Mononuclear cell (primary cell): ENCODE measurements around the gene ZNF280A. TPM values are rescaled to one million over a fixed set of nuclear protein-coding genes. Genes with fewer than 3 reads are reported as not detected.
A peak's percentile ranks its signal among the peaks of the same experiment; 100 is the strongest.
"Not testable (repeated sequence)": the region's sequence is repeated elsewhere in the genome, so short reads cannot be mapped to it uniquely, and the experiment has no call there.

ENCODE experiments used
- H3K27me3 ChIP-seq: 2 replicates; pipeline ENCODE4 v1.6.0; 2011; ENCODE audit warnings: low read length, control low read depth; ENCODE audit not compliant: insufficient read depth
- H3K4me1 ChIP-seq: 2 replicates; pipeline ENCODE4 v1.5.1; 2011; ENCODE audit warnings: mild to moderate bottlenecking, low read length, control low read depth; ENCODE audit not compliant: insufficient read depth
- H3K4me3 ChIP-seq: 2 replicates; pipeline ENCODE4 v1.5.1; 2011; ENCODE audit warnings: mild to moderate bottlenecking, low read length, moderate library complexity
- H3K9me3 ChIP-seq: 2 replicates; pipeline ENCODE4 v1.5.1; 2011; ENCODE audit warnings: low read depth, mild to moderate bottlenecking, control low read depth, low read length
- total RNA-seq: library from RNA; depleted of rRNA; stranded (reverse); fragments of >200 nt; gene quantifications from one replicate; pipeline ENCODE4 v1.2.3, GENCODE V29; 2012

The ZNF280A gene
- total RNA-seq, 1 donor: 0.10 TPM

DNA sequence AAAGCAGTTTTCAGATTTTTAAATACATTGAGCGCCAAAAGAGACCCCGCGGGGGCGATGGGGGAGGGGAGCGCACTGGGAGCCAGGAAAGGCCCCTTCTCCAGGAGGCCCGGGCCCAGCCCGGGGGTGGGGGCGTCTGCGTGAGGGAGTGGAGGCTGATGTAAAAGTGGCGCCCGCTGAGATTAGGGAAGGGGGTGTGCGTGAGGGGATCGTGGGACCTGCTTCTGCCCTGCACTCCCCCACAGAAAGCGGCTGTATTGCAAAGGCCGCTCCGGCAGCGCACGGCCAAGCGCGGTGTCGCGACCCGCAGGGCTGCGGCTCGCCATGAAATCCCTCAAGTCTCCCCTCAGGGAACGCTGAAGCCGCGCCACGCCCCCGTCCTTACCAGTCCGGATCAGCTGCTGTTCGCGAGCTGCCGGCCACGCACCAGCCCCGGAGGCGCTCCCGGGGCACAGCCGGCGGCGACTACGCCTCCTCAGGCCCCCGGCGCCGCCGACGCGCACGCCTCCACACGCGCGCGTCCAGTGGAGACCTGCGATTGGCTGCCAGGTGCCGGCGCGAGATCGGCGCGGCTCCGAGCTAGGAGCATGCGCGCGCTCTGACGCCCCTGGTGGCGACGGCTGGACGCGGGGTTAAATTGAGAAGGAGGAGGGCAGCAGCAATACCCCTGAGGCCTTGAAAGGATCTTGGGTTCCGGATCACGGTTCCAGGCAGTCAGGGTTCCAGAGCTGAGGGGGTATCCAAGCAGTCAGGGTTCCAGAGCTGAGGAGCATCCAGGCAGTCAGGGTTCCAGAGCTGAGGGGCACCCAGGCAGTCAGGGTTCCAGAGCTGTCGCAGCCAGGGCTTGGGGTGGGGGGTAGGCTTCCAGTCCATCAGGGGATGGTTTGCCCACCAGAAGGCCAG lies 11.5 kb downstream of the ZNF280A start, which contains the start of gene ZNF280B:
Gene ZNF280B, minus strand, starts transcription at position 469 of the 903 bp plus-strand sequence. CDS start 19,344 bp downstream, outside the sequence.
- peaks cover 12% of the 10 kb centered on the region for H3K4me1 ChIP-seq
- no peaks in the 10 kb centered on the region for H3K27me3 ChIP-seq
- peak within 1 kb of the TSS; percentile 55 for H3K4me3 ChIP-seq
- H3K9me3 ChIP-seq: no peaks in the 10 kb centered on the region

DNA sequence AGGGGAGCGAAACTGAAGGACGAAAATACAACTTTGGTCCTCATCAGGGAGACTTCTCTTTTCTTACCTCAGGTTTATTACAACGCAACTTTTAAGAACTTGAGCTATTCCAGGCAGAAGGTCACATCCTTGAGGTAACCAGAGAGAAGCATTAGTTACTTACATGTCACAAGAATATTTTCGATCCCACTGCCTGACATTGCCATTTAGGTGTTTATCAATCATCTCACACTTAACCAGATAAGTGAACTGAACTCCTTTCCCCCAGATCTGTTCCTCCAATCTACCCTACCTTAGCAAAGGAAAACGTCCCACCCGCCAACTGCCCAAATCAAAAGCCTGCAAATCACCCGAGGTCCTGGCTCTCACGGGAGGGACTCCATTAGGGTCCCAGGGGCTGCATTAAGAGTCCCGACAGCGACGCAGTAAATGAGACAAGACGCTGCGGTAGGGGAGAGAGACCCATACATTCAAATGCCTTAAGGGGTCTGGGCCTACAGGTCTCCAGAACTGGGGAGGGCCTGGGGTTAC lies 12.3 kb downstream of the ZNF280A start:
- no peaks in the 10 kb centered on the region for H3K27me3 ChIP-seq
- H3K4me1 ChIP-seq: peaks cover 12% of the 10 kb centered on the region
- H3K9me3 ChIP-seq: no peaks in the 10 kb centered on the region
- H3K4me3 ChIP-seq: peak overlapping the region; percentile 55

DNA sequence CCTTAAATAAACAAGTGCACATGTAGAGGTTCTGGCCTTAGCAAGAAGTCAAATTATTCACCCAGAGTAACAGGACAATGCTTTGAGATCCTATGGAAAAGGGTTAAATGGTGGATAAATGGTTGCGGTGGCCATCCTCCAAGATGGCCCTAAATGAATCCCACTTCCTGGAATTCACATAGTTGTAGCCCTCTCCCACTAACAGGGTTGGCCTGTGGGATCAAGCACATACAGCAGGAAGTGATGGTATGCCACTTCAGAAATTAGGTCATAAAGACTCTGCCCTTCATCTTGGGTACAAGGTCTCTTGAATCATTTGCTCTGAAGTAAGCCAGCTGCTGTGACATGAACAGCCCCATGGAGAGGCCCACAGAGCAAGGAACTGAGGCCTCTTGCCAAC lies 13.3 kb downstream of the ZNF280A start:
- no peak overlapping the region for H3K4me3 ChIP-seq
- H3K4me1 ChIP-seq: peaks cover 12% of the 10 kb centered on the region
- no peaks in the 10 kb centered on the region for H3K9me3 ChIP-seq
- H3K27me3 ChIP-seq: no peaks in the 10 kb centered on the region

DNA sequence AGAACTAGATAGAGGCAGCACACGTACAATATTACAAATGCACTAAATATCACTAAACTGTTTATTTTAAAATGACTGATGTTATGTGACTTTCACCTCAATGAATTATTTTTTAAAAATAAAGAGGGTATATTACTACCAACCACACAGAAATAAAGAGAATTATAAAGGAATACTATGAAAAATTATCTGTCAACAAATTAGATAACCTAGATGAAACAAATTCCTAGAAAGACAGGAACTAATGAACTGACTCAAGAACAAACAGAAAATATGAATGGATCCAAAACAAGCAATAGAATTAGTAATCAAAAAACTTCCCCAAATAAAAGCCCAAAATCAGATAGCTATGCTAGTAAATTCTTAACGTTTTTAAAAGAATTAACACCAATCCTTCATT lies 21.8 kb downstream of the ZNF280A start:
- Histone ChIP-seq H3K27me3 (no peaks in the 10 kb centered on the region), H3K4me3 (no peak overlapping the region), H3K4me1 (no peaks in the 10 kb centered on the region), H3K9me3 (no peaks in the 10 kb centered on the region)

DNA sequence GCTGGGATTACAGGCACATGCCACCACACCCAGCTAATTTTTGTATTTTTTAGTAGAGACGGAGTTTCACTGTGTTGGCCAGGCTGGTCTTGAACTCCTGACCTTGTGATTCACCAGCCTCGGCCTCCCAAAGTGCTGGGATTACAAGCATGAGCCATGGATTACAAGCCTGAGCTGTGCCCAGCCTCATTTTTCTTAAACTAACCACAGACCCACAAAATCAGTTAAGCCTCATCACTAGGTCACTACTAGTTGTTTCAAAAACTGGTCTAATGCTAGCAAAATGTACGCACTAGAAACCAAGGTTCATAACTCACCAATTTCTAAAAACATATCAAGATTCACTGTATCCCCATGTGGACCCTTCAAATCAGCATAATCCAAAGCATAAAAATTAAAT lies 28.5 kb downstream of the ZNF280A start:
- H3K4me3 ChIP-seq, H3K4me1 ChIP-seq, H3K27me3 ChIP-seq, H3K9me3 ChIP-seq: not testable (repeated sequence)

DNA sequence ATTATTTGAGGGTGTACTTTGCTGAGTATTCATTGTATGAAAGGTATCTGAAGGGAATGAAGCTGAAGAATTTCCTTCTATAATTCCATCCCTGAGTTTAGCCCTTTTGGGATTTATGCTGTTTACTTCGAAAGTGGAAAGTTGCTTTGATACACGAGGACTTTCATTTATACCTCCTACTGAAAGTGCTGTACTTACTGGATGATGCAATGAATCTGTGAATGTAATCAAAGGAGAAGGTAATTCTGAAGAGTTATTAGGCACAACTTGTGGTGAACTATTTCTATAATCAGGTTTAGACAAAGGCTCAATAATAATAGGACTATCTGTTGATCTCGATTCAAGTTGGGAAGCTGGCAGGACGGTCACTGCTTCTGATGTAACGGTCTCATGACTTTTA lies 31.3 kb downstream of the ZNF280A start:
- Histone ChIP-seq H3K4me3 (no peak overlapping the region), H3K9me3 (no peaks in the 10 kb centered on the region), H3K27me3 (no peaks in the 10 kb centered on the region), H3K4me1 (no peaks in the 10 kb centered on the region)

DNA sequence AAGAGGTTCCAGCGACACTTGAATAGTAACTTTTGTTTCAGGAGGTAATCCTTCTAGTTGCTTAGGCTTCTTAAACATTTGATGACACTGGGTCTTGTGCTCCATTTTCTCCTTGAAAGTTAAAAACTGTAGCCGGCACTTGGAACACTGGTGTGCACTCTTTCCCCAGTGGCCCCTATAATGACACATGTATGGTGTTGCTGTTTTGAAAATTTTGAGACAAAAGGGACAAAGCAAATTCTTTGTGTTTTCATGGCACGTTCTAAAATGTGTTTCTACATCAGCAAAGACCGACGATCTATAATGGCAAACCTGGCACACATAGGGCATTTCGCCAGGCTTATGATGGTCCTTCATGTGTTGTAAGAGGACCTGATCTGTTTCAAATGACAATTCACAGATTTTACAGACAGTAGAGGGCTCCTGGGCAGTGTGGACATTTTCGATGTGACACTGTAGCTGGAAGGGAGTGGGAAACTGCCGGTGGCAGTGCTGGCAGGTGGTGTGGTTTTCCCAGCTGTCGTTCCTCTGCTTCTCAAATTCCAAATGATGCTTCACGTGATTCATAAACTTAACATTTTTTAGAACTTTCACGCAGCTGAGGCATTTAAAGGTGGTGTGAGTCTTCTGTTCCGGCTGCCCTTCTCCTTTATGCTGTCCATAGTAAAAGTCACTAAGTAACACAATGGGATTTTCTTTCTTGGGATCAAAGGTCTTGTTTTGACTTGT lies 32.0 kb downstream of the ZNF280A start:
- no peaks in the 10 kb centered on the region for H3K9me3 ChIP-seq
- H3K4me3 ChIP-seq: no peak overlapping the region
- H3K27me3 ChIP-seq: no peaks in the 10 kb centered on the region
- H3K4me1 ChIP-seq: no peaks in the 10 kb centered on the region

DNA sequence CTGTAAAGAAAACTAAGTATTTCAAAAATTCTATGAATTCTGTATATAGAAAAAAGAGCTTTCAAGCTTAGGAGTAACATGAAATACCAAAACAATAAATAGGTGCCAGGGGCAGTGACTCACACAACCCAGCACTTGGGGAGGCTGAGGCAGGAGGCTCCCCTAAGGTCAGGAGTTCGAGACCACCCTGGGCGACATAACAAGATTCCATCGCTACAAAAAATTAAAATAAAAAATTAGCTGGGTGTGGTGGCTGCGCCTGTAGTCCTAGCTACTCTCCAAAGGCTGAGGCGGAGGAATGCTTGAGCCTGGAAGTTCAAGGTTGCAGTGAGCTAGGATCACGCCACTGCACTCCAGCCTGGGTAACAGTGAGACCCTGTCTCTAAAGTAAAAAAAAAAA lies 33.0 kb downstream of the ZNF280A start:
- Histone ChIP-seq H3K4me1 (no peaks in the 10 kb centered on the region), H3K4me3 (no peak overlapping the region)

DNA sequence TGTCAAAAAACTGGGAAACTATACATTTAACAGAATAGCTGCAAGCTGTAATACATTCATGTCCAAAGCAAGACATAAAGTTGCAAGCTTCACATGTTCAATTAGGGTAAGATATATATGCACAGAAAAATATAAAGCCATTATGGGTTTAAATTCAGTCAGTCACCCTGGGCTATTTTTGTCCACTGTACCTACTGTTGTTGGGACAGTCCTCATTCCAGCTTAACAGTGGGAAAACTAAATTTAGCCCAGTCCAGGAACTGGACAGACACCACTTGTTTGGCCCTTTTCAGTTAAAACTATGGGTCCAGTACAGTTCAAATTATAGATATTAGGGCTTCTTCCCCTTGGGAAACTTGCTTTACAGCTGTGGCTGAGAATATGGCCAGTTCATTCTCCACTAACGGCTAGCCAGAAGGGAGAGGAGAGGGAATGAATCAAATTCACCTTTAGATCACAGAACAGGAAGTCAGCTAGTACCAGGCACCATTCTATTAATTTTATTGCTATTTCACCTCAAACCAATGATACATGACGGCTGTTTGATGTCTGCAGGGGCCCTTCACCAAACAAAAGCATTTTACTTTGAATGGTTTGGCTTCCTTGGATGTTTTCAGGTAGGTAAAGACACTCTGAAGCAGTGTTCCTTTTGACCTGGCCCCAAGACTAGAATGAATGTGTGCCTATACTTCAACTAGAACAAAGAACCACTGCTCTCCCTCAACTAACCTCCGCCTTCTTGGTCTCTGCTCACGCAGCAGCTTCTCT lies 33.8 kb downstream of the ZNF280A start:
- H3K4me3 ChIP-seq: no peak overlapping the region
- no peaks in the 10 kb centered on the region for H3K4me1 ChIP-seq
- H3K9me3 ChIP-seq: no peaks in the 10 kb centered on the region
- no peaks in the 10 kb centered on the region for H3K27me3 ChIP-seq

More for the DNA sequence above, 33.0 kb downstream of the ZNF280A start:
- Histone ChIP-seq H3K9me3 (no peaks in the 10 kb centered on the region), H3K27me3 (no peaks in the 10 kb centered on the region)

DNA sequence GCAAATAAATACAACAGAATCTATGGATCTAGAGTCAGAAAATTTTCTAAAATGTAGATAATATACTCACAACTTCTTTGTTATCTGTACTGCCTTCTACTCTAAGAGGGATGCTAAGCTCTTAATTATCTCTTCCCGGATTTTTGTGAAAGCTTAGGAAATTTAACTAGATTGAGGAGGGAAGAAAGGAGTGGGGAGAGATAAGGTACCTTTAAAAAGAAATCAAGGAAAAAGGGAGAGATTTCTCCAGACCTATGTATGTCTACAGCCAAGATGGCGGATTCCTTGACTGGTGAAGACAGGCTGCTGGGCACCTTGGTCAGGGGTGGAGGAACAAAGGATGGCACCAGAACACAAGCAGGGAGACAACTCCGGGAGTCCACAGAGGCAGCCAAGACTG lies 34.5 kb downstream of the ZNF280A start:
- no peaks in the 10 kb centered on the region for H3K27me3 ChIP-seq
- no peaks in the 10 kb centered on the region for H3K9me3 ChIP-seq
- H3K4me1 ChIP-seq: no peaks in the 10 kb centered on the region
- H3K4me3 ChIP-seq: no peak overlapping the region

DNA sequence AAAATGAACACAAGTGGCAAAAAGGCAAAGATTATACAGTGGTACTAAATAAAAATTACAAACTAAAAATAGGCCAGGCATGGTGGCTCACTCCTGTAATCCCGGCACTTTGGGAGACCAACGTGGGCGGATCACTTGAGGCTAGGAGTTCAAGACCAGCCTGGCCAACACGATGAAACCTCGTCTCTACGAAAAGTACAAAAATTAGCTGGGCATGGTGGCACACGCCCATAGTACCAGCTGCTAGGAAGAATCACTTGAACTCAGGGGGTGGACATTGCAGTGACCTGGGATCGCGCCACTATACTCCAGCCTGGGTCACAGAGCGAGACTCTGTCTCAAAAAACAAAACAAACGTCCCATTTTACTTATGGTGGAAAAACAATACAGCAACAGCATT lies 36.0 kb downstream of the ZNF280A start:
- H3K4me3 ChIP-seq: no peak overlapping the region
- H3K9me3 ChIP-seq: no peaks in the 10 kb centered on the region
- H3K4me1 ChIP-seq: no peaks in the 10 kb centered on the region
- no peaks in the 10 kb centered on the region for H3K27me3 ChIP-seq

DNA sequence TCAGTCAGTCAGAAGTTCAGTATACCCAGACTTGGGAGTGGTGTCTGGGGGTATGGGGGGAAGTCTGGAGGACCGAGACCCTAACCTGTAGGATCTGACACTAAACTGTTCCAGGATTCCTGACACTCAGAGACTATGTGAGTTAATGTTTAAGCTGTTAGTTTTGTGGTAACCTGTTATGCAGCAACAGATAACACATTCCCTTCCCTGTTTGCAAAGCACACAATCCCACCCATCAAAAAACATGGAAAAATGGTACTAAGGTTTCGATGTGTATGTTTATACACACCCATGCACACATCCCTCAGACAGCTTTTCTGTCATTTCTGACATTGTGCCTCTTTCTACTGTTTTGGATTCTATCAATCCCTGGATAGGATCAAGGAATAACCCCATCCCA lies 39.1 kb downstream of the ZNF280A start:
- no peaks in the 10 kb centered on the region for H3K9me3 ChIP-seq
- H3K4me3 ChIP-seq: no peak overlapping the region
- H3K27me3 ChIP-seq: no peaks in the 10 kb centered on the region
- H3K4me1 ChIP-seq: no peaks in the 10 kb centered on the region

DNA sequence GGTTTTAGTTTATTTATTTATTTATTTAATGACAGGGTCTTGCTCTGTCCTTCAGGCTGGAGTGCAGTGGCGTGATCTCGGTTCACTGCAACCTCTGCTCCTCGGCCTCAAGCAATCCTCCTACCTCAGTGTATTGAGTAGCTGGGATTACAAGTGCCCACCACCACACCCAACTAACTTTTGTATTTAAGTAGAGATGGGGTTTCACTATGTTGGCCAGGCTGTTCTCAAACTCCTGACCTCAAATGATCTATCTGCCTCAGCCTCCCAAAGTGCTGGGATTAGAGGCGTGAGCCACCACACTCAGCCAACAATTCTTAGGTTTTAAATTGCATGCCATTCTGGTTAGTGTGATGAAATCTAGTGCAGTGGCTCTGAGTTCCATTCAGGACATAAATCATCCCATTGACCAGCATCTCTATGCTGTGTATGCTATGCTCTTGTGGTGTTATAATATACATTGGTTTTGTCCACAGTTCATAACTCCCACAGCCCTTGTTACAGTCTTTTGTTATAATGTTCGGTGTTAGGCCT lies 40.0 kb downstream of the ZNF280A start:
- no peaks in the 10 kb centered on the region for H3K4me1 ChIP-seq

DNA sequence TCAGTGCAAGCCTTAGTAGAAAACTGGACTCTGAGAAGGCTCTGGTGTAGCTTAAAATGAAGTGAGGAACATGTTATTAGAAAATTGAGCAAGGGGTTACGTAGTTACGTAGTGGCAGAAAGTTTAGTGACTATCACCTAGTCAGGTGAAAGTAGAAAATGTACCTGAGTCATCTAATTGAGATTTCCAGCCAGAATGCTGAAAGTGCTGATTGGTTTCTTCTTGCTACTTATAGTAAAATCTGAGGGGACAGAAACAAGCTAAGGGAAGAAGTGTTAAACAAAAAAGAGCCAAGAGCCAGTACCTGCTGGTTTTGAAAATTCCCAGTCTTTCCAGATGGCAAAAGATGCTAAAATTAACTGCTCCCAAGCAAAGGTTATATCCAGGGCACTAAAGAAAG lies 41.0 kb downstream of the ZNF280A start:
- no peak overlapping the region for H3K4me3 ChIP-seq
- H3K9me3 ChIP-seq: no peaks in the 10 kb centered on the region
- H3K4me1 ChIP-seq: no peaks in the 10 kb centered on the region
- no peaks in the 10 kb centered on the region for H3K27me3 ChIP-seq

More for the DNA sequence above, 40.0 kb downstream of the ZNF280A start:
- H3K4me3 ChIP-seq: no peak overlapping the region
- H3K9me3 ChIP-seq: no peaks in the 10 kb centered on the region
- no peaks in the 10 kb centered on the region for H3K27me3 ChIP-seq
